DND-41 (cell line): ENCODE measurements around the gene BRMS1.

Experiments
- ATAC-seq: fragments of 200-7000 bp; cut with Tn5 transposase; 3 replicates; pipeline ENCODE4 v1.9.1; 2021; ENCODE audit warnings: low read depth; ENCODE audit not compliant: insufficient read depth
- DNase-seq: peaks from one replicate; pipeline ENCODE4 v3.0.0-alpha.2; 2020
- H2AFZ ChIP-seq: 2 replicates; pipeline ENCODE4 v1.6.0; 2012; ENCODE audit warnings: low read depth, low read length
- H3K27ac ChIP-seq: 2 replicates; pipeline ENCODE4 v1.5.1; 2012; ENCODE audit warnings: low read length, inconsistent platforms
- H3K27me3 ChIP-seq: fragments of 200-600 bp; sonication (generic); 2 replicates; pipeline ENCODE4 v1.6.0; 2012; ENCODE audit warnings: low read length, mild to moderate bottlenecking, inconsistent platforms; ENCODE audit not compliant: insufficient read depth, poor library complexity
- H3K36me3 ChIP-seq: 2 replicates; pipeline ENCODE4 v1.5.1; 2012; ENCODE audit warnings: low read length, inconsistent platforms; ENCODE audit not compliant: insufficient read depth
- H3K4me1 ChIP-seq: 2 replicates; pipeline ENCODE4 v1.5.1; 2012; ENCODE audit warnings: mild to moderate bottlenecking, low read length; ENCODE audit not compliant: insufficient read depth
- H3K4me2 ChIP-seq: 2 replicates; pipeline ENCODE4 v1.6.0; 2012; ENCODE audit warnings: mild to moderate bottlenecking, moderate library complexity, low read length, inconsistent platforms; ENCODE audit not compliant: insufficient read depth
- H3K4me3 ChIP-seq, 2 experiments: fragments of 200-600 bp in 1 of 2; shearing (Covaris generic) in 1 of 2; 2 replicates each; pipeline ENCODE4 v1.5.1; 2012 to 2016; ENCODE audit warnings: inconsistent platforms in 2 of 2, low read length in 2 of 2, mild to moderate bottlenecking in 2 of 2, low read depth in 1 of 2, moderate library complexity in 1 of 2
- H3K79me2 ChIP-seq: 2 replicates; pipeline ENCODE4 v1.6.0; 2012; ENCODE audit warnings: low read length, inconsistent platforms; ENCODE audit not compliant: insufficient read depth
- H3K9ac ChIP-seq: 2 replicates; pipeline ENCODE4 v1.6.0; 2012; ENCODE audit warnings: low read depth, mild to moderate bottlenecking, inconsistent platforms, low read length, moderate library complexity
- H3K9me3 ChIP-seq: 2 replicates; pipeline ENCODE4 v1.5.1; 2012; ENCODE audit warnings: low read length, moderate library complexity, mild to moderate bottlenecking, inconsistent platforms; ENCODE audit not compliant: insufficient read depth, severe bottlenecking
- H4K20me1 ChIP-seq: 2 replicates; pipeline ENCODE4 v1.6.0; 2012; ENCODE audit warnings: low read length; ENCODE audit not compliant: insufficient read depth
- EZH2 ChIP-seq: IDR thresholded peaks from 3 replicates; pipeline ENCODE4 v1.6.1; 2012; ENCODE audit warnings: borderline replicate concordance, low read depth, mild to moderate bottlenecking, moderate library complexity, low read length, inconsistent platforms; ENCODE audit not compliant: severe bottlenecking
- TF ChIP-seq, protein P1 (sequence below): IDR thresholded peaks from 2 replicates; pipeline ENCODE4 v1.5.1; 2012; ENCODE audit warnings: borderline replicate concordance, low read length, moderate library complexity, mild to moderate bottlenecking; ENCODE audit not compliant: poor library complexity, severe bottlenecking; ENCODE audit errors: extremely low read depth

Gene BRMS1

DNA sequence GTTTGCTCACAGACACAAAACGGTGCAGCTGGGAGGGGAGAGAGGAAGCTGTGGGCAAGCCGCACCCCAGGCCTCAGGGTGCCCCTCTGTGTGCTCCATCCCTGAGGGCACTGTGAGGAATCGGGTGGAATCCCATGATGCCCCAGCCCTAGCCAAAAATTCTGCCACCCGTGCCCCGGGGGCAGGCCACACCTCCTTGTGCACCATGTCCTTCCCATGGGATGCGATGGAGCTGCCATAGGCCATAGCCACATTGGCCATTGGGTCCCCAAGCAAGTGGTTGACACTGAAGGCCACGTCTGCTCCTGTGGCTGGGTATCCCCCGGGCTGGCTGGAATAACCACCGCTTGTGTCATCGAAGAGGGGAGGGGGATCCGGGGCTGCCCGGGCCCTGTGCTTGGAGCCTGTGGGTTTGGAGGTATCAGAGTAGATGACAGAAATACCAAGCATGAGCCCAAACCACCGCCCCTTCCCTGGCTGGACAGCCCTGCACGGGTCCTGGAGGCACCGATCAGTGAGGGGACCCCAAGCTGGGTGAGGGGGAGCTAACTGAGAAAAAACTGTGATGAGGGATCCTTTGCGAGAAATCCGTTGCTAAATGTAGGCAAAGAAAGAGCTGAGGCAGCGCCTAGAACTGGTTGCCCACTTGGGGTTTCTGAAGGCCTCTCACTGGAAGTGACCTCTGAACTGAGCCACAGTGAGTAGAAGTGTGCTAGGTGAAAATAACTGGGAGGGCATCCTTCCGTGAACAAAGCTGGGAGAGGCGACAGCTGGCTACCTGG, 56.8 kb downstream of the BRMS1 start:
- Histone ChIP-seq H3K4me2 (peak overlapping the region; percentile 84), H2AFZ (peak overlapping the region; percentile 88), H3K4me1 (peaks cover 36% of the 10 kb centered on the region), H3K4me3 (peak overlapping the region; percentile 87 to 96; a peak in 3 of 4 replicates), H3K27me3 (no peaks in the 10 kb centered on the region), H3K36me3 (no peaks in the 10 kb centered on the region), H3K9me3 (no peaks in the 10 kb centered on the region), H4K20me1 (peaks cover 12% of the 10 kb centered on the region), H3K9ac (peak overlapping the region; percentile 78), H3K79me2 (peaks cover 14% of the 10 kb centered on the region), H3K27ac (peak overlapping the region; percentile 73)
- no peak for ATAC-seq
- no peak for TF ChIP-seq EZH2
- TF ChIP-seq, protein P1, sequence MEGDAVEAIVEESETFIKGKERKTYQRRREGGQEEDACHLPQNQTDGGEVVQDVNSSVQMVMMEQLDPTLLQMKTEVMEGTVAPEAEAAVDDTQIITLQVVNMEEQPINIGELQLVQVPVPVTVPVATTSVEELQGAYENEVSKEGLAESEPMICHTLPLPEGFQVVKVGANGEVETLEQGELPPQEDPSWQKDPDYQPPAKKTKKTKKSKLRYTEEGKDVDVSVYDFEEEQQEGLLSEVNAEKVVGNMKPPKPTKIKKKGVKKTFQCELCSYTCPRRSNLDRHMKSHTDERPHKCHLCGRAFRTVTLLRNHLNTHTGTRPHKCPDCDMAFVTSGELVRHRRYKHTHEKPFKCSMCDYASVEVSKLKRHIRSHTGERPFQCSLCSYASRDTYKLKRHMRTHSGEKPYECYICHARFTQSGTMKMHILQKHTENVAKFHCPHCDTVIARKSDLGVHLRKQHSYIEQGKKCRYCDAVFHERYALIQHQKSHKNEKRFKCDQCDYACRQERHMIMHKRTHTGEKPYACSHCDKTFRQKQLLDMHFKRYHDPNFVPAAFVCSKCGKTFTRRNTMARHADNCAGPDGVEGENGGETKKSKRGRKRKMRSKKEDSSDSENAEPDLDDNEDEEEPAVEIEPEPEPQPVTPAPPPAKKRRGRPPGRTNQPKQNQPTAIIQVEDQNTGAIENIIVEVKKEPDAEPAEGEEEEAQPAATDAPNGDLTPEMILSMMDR, result no peak
- no peak for DNase-seq
